Measurements from ENCODE around the gene STARD3NL.

DNA sequence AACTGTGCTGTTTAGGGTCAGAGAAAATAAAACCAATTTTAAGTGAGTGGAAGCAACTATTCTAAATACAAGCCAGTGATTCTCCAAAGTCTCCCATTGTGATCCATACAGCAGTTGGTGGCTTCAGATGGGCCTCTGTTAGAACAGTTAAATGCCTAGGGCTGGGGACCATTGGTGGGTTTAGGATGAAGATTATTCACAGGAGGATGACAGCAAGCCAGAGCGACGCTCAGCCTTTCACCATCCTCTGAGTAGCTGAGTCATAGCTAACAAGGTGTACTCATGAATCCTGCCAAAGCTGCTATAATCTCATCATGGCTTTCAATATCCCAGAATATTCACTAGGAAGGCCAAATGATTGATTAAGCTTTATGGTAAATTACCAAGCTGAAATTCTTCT, 39.6 kb downstream of the STARD3NL start:
- TF ChIP-seq, protein P1, sequence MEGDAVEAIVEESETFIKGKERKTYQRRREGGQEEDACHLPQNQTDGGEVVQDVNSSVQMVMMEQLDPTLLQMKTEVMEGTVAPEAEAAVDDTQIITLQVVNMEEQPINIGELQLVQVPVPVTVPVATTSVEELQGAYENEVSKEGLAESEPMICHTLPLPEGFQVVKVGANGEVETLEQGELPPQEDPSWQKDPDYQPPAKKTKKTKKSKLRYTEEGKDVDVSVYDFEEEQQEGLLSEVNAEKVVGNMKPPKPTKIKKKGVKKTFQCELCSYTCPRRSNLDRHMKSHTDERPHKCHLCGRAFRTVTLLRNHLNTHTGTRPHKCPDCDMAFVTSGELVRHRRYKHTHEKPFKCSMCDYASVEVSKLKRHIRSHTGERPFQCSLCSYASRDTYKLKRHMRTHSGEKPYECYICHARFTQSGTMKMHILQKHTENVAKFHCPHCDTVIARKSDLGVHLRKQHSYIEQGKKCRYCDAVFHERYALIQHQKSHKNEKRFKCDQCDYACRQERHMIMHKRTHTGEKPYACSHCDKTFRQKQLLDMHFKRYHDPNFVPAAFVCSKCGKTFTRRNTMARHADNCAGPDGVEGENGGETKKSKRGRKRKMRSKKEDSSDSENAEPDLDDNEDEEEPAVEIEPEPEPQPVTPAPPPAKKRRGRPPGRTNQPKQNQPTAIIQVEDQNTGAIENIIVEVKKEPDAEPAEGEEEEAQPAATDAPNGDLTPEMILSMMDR (conservative IDR thresholded peaks at IDR 0.05; ENCODE audit: low read depth, low read length): no peak
- TF ChIP-seq EZH2phosphoT487 (IDR thresholded peaks at IDR 0.05; ENCODE audit: borderline replicate concordance, low read length): no peak
